HG02678 (cell line): Measurements from ENCODE around the gene PHKA1.
"Not testable (repeated sequence)": the region's sequence is repeated elsewhere in the genome, so short reads cannot be mapped to it uniquely, and the experiment has no call there.

Experiments
- ATAC-seq: cut with Tn5 transposase; IDR thresholded peaks from one replicate; pipeline ENCODE4 v1.9.1; 2021; ENCODE audit warnings: mild to moderate bottlenecking, moderate library complexity; ENCODE audit not compliant: unreplicated experiment

Gene PHKA1

DNA sequence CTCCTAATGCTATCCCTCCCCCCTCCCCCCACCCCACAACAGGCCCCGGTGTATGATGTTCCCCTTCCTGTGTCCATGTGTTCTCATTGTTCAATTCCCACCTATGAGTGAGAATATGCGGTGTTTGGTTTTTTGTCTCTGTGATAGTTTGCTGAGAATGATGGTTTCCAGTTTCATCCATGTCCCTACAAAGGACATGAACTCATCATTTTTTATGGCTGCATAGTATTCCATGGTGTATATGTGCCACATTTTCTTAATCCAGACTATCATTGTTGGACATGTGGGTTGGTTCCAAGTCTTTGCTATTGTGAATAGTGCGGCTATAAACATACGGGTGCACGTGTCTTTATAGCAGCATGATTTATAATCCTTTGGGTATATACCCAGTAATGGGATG, 44.6 kb downstream of the PHKA1 start:
- not testable (repeated sequence) for ATAC-seq

DNA sequence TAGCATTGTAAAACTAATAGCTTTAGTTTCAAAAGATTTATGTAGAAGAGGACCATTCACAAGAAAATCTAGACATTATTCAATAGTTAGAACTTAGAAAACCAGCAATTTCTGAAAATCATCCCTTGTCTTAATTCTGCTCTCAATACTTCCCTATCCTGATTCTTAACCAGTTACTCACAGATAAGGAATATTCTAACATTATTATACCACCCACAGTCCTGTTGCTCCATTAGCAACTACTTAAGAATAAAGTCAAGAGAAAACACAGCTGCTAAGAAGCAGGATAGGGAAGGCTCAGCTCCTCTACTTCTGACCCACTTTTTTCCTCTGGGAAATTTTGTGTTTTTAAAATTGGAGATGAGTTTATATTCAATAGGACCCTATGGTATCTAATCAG, 47.7 kb downstream of the PHKA1 start:
- no peak for ATAC-seq

DNA sequence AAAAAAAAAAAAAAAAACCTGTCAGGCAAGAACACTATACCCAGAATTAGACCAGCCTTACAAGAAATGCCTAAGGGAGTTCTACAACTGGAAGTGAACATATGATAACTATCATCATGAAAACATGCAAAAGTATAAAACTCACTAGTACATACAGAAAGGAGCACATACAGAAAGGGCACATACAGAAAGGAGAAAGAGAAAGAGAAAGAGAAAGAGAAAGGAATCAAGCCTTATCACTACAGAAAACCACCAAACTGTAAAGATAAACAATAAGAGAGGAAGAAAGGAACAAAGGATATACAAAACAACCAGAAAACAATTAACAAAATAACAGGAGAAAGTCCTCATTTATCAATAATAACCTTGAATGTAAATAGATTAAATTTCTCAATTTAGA, 50.4 kb downstream of the PHKA1 start:
- ATAC-seq: no peak

DNA sequence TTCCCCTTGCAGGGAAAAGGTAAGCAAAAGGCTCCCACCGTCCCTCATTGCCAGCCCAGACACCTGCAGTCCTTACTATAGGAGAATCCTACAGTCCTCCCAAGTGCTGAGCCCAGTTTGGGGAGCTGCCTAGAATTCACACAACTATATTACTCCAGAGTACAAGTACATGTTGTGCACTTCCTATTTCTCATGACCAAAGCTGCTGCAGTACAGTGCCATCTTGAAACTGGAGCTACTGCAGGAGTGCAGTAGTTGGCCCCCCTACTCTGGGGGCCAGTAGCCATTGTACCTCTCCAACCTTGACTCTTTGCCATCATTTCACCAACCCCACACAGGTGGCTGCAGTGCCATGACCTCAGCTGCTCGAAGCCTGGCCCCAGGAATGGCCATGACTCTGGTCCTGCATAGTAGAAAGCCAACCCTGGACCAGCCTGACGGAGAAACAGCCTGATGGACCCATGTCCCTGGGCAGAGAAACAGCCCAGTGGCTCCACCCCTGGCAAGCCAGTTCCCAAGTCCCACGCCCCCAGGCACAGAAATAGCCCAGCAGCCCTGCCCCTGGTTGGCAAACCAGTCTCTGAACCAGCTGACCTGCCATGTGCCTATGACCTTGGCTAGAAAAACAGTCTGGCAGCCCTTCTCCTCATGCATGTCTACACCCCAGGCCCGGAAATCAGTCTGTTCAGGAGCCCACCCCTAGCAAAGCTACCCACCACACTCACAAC, 51.9 kb downstream of the PHKA1 start:
- no peak for ATAC-seq

DNA sequence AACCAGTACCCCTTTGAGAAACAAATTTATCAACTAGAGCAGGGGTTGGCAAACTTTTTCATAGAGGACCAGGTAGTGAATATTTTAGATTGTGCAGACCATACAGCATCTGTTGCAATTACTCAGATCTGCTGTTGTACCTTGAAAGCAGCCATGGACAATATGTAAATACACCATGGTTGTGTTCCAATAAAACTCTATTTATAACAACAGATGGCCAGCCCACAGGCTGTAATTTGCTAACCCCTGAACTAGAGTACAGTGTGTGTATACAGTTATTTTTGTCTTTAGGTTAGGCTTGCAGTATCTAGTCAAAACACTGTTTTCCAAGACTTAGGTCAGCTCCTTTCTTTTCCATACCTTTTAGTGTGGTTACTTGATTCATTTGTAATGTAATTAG, 54.4 kb downstream of the PHKA1 start:
- no peak for ATAC-seq

DNA sequence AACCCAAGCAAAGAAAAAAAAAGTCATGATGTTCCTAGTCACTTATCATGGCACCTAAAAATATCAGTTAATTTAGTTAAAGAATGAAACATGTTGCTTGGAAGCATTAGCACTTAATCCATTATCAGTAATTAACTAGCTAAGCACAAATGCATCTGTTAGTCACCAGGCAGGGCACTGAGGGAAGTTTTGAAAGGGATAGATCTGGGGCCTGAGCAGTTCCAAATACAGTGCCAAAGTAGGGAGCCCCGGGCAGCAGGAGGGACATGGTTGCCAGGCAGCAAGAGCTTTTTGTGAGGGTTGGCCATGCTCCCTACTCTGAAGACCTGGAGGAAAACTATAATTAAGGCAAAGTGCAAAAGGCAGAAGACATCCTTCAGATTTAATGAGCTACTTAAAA, 62.0 kb downstream of the PHKA1 start:
- no peak for ATAC-seq

DNA sequence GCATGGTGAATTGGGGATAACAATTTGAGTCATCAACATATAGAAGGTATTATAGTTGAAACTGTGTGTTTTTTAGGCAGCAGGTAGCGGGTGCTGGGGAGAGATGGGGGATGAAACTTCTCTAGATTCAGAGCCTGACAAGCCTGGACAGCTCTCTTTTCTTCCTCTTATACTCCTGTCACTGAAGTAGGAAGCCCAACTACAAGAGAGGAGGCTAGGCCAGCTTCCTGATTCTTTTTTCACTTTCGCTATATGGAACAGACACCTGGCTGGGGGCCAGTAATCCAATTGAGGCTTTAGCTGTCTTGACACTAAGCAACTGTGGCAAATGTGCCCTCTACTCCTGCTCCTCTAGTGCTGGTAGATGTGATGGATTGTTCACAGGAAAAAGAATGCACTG, 69.2 kb downstream of the PHKA1 start:
- ATAC-seq: no peak

DNA sequence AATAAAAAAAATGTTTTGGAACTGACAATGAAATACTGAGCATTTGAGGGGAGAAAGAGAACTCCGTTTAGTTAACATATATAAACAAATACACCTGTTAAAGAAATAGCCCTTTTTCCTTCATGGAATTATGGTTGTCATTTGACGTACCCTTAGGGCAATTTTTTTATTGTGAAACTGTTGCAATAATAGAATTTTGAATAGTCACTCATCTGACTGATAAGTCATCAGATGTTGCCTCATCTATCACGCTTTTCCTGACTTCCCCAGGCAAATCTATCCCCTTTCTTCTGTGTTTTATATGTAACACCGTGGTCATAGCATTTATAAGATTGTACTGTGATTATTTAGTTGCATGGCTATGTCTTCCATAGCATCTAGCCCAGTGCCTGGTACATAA, 72.5 kb downstream of the PHKA1 start:
- no peak for ATAC-seq

DNA sequence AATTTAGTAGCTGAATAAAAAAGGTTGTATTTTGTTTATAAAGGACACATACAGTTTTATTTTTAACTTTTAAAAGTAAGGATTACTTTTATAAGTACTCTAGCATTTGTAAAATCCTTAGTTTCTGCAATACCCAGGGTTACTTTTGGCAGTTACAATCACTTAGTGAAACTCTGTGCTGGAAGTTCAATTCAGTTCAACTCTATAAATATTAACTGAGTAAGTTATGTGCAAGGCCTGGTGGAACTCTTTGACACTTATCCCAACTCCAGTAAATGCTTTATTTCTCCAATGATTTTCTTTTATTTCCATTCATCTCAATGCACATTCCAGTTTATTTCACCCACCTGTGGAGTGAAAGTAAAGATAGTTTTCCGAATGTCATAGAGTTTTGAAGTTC, 78.2 kb downstream of the PHKA1 start:
- no peak for ATAC-seq

DNA sequence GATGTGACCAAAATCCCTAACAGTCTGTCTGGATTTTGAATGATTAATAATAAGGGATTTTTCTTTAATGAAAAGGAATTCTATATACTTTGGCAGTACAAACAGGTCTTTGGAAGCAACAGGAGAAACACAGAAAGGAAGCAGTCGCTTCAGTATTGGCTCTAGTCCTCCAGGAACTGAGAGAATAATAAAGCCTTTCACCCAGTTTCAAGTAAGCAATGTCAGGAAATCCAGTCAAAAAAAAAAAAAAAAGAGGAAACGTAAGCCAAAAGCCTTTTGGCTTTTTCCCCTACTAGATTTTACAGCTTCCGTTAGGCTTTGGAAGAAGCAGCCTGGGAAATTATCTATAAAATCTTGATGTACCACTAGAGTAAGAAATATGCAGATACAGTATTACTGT, 79.8 kb downstream of the PHKA1 start:
- ATAC-seq: no peak

DNA sequence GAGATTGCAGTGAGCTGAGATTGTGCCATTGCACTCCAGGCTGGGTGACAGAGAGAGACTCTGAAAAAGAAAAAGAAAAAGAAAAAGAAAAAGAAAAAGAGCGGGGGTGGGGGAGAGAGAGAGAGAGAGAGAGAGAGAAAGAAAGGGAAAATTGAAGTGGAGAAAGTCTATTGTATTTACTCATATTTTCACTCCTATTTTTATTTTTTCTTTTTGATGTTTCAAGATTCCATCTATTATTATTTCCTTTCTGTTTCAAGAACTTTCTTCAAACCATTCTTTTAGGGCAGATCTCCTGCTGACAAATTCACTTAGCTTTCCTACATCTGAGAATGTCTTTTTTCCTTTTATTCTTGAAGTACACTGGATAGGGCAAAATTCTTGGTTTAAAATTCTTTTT, 83.9 kb downstream of the PHKA1 start:
- no peak for ATAC-seq

DNA sequence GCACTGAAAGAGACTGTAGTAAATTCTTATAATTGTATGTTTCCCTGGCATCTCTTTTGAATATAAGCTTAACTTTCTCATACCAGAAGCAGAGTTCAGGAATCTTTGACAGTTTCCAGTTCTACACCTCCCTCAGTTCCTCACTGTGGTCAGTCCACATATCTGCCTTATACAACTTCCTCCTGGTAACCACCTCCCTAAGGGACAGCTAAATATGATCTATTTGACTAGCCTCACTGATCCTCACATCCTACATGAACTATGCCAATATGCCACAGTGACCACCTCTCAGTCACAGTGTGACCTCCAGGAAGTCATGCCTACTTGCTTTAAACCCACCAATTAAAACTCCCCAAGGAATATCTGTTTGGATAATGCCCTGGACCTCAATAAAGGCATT, 89.9 kb downstream of the PHKA1 start:
- no peak for ATAC-seq

DNA sequence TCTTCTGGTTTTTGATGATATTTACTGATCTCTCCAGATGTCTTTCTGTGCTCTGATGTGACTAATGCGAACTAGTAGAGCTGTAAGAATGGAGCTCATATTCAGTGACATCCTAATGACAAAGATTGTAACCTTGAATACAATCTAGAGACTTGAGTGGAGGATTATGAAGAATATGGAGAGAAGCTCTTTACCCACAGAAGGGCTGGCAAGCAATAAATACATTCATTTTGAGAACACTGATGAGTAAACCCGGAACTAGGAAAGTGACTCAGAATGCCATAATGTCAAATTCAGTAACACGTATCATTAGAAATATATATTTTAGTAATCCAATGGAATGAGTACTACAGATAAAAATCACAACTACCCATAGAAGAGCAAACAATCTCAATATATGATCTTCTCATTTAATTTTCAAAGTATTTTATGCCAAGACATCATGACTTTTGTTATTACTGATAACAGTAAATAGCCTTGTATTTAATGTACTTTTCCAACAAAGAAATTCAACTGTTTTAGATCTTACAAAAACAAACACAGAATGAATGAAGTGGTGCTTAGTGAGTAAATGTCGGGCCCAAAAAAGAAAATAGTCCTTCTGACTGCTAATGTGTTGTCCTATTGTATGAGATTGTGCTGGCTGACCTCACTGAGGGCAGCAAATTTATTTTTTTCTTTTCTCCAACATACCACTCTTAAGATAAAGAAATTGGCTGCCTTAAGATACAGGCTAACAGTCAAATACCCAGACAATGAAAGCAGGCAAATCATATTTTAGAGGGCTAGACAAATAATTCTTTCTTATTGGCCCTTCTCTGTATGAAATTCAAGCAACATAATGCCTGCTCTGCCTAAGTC, 92.3 kb downstream of the PHKA1 start:
- ATAC-seq: peak; percentile 82

DNA sequence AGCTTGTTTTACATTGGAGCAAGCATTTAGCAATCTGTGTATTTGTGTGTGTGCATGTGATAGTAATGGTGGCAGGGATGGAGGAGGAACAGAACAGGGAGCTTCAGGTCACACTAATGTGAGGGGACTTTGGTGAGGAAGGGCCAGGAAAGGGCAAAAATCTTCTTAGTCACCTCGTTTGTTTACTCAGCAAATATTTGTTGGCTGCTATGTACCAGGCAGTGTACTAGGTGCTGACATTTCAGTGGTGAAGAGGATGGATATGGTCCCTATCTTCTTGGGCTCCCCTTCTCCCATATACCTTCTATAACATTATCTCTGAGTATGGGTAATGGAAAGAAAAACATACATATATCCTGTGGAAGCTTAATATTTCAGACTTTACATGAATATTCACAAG, 92.9 kb downstream of the PHKA1 start:
- ATAC-seq: no peak

DNA sequence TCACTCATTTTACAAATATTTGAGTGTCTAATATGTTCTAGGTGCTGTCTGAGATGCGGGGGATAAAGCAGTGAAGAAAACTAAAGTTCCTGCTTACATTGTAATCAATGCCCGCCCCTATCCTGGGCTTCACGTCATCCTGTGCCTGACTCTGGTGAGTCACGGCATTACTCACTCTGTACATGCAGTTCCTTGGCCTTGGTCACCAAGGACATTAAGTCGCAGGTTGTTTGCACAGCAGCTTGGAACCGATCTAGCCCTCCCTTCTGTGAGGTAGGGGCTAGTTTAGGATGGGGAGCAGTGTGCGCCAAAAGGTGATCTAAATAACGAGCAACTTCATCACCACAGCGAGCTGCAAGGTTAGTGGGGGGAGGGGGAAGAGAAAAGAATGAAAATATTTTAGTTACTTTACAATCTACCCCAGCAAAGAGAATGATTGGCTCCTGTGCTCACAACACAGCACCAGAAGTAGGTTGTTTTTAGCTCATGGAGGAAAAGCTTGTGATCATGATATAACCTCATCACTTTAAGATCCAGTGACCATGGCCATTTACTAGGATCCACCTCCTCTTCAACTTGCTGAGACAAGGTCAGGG, 93.5 kb downstream of the PHKA1 start:
- no peak for ATAC-seq

DNA sequence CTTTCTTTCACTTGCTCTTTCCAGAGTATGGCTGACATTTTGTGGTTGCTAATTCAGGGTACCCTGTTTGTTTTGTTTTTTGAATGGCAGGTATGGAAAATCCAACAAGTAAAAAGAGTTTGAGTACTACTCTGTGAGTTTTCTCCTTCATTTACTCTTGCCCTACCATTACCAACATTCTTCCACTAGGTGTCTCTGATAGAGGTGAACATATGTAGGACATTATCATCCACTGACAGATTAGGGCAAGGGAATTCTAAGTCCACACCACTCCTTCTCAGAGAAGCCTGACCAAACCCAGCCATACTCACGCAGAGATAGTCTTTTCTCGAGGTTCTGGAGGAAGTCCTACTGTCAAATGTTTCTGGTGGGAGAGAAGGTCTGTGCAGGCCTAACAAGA, 104.8 kb downstream of the PHKA1 start:
- no peak for ATAC-seq

DNA sequence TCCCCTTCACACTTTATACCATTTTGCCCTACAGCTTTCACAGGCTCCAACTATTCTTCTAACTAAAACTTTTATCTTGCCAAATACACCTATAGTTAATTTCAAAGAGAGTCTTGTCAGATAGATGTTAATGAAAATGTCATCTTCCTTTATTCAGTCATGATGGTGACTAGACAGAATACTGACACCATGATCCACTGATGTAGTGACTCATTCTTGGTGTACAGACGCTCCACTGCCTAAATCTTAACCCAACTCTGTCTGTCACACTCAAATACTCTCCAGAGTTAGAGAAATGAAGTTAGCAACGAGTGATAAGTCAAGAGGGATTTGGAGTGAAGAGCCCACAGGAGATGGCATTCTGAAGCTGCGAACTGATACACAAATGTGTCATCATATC, 109.4 kb downstream of the PHKA1 start:
- ATAC-seq: no peak

DNA sequence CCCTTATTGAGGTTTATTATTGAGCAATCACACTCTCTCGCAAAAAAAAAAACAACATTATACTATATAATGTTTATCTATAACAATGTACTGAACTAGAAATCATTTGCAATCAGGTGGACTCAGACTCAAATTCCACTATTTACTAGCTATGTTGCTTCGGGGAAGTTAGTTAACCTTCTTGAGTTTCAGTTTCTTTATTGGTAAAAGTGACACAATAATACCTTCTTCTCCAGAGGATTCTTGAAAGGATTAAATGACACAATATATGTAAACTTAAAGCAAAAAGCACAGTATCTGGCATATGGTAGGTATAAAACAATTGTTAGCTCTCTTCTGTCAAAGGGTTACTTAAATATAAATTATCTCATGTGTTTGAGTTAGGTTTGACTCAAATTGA, 110.0 kb downstream of the PHKA1 start:
- ATAC-seq: no peak

DNA sequence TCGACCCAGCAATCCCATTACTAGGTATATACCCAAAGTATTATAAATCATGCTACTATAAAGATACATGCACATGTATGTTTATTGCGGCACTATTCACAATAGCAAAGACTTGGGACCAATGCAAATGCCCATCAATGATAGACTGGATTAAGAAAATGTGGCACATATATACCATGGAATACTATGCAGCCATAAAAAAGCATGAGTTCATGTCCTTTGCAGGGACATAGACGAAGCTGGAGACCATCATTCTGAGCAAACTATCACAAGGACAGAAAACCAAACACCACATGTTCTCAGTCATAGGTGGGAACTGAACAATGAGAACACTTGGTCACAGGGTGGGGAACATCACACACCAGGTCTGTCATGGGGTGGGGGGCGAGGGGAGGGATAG, 123.1 kb downstream of the PHKA1 start:
- not testable (repeated sequence) for ATAC-seq

DNA sequence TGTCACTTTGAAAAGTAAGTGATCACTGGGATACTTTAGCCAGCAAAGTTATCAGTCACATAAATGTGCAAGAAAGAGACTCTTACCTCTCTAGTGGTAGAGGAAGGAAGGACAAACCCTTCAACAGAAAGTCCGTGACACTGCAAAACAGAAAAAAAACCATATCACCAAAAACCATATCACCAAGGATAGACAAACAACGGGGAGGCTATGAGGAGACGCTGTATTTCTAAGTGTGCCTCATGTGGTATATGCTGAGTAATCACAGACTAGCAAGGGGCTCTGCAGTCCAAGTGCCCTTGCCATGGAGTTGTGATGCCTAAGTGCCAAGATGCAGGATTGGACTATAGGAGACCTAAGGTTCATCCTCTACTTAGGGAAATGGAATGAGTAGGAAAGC, 129.9 kb downstream of the PHKA1 start:
- ATAC-seq: no peak

DNA sequence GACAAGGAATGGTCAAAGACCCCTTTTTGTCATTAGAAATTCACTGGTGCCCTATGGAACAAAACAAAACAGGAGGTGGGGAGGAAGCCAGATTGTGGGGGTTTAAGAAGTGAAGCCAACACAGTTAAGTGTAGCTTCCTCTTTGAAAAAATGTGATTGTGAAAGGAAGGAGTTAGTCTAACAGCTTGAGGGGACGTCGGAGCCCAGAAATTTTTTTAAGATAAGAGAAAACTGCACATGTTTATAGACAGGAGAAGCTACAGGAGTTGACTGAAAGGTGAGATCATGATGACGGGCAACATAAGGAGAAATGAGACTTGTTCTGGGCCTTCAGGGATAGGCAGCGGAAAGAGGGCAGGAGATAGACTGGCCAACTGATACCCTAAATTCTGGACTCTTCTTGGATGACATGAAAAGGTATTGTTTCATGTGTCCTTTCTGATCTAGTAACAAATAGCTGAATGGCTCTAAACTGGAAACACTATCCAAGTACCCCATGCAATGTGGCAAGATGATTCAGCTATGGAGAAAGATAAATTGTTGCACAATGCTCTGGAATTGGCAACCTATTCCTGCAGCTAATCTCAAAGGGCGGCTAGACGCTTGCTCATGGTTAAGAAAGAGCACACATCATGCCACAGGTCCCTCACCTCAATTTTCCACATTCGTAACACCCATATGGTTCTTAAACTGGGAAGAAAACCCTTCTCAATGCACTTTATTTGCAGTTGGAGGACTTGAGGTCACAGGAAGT, 137.8 kb downstream of the PHKA1 start:
- ATAC-seq: no peak
